Activated CD4-positive, alpha-beta T cell treated with anti-CD3 and anti-CD28 coated beads, Interleukin-2, amount 50 U/mL, for 16 hours (primary cell): Measurements from ENCODE around the gene IL13.

Experiments
- DNase-seq: peaks from one replicate; pipeline ENCODE4 v3.0.0-alpha.2; 2020

The IL13 gene

GRCh38 chr5:132656774-132657355 lies 1.1 kb upstream of the IL13 start:
- no peak for DNase-seq

- no peak for DNase-seq
Observed at GRCh38 chr5:132658381-132659302, 669 bp downstream of the IL13 start.

GRCh38 chr5:132659598-132660493 lies 1.9 kb downstream of the IL13 start:
- DNase-seq: no peak

GRCh38 chr5:132661231-132662003 lies 3.4 kb downstream of the IL13 start:
- DNase-seq: no peak

- DNase-seq: no peak
Observed at GRCh38 chr5:132662004-132662401, 4.0 kb downstream of the IL13 start.

GRCh38 chr5:132662925-132663770 lies 5.2 kb downstream of the IL13 start:
- DNase-seq: peak; percentile 81

GRCh38 chr5:132663771-132664695 lies 6.1 kb downstream of the IL13 start:
- peak; percentile 60 for DNase-seq

GRCh38 chr5:132664696-132665209 lies 6.8 kb downstream of the IL13 start:
- no peak for DNase-seq

GRCh38 chr5:132665574-132666080 lies 7.7 kb downstream of the IL13 start:
- no peak for DNase-seq

GRCh38 chr5:132666310-132667123 lies 8.5 kb downstream of the IL13 start:
- DNase-seq: no peak

- no peak for DNase-seq
Observed at GRCh38 chr5:132667309-132667708, 9.3 kb downstream of the IL13 start.

GRCh38 chr5:132667761-132668705 lies 10.1 kb downstream of the IL13 start:
- no peak for DNase-seq

- no peak for DNase-seq
Observed at GRCh38 chr5:132668706-132669454, 10.9 kb downstream of the IL13 start.

- DNase-seq: no peak
Observed at GRCh38 chr5:132669455-132669820, 11.5 kb downstream of the IL13 start.

- DNase-seq: no peak
Observed at GRCh38 chr5:132669966-132670882, 12.3 kb downstream of the IL13 start.

- DNase-seq: no peak
Observed at GRCh38 chr5:132671000-132671399, 13.0 kb downstream of the IL13 start.
